HepG2 (cell line): ENCODE data around the gene ATF3. TPM values are rescaled to one million over a fixed set of nuclear protein-coding genes. Genes with fewer than 3 reads are reported as not detected.

Experiments
- ATAC-seq: fragments of 200-7000 bp; cut with Tn5 transposase; 3 replicates; pipeline ENCODE4 v1.9.1; 2020; ENCODE audit warnings: mild to moderate bottlenecking, moderate library complexity
- BruUV-seq: library from RNA; stranded (reverse); fragments of 400-500 nt; replicated peaks from 2 replicates; lab custom pipeline; 2021; lab: Mats Ljungman, UMichigan
- CTCF ChIA-PET: fragments of 300-600 bp; formaldehyde crosslinking; extraction: SDS; loops from one replicate; lab custom pipeline; 2021; ENCODE audit warnings: low total read pairs, inconsistent platforms, low intra/inter-chr PET ratio; lab: Yijun Ruan, JAX
- POLR2A ChIA-PET: fragments of 350-600 bp; sonication (Branson Sonifier 250); formaldehyde crosslinking; loops from one replicate; lab custom pipeline; 2020; ENCODE audit warnings: antibody characterized with exemption, inconsistent platforms; lab: Yijun Ruan, JAX
- DNase-seq: peaks from one replicate; pipeline ENCODE4 v3.0.0-alpha.2; 2015; ENCODE audit warnings: low spot score
- FAIRE-seq: peaks from 3 replicates; lab custom pipeline; 2011; peaks lifted over from hg19 to GRCh38; lab: Jason Lieb, UNC
- H2AFZ ChIP-seq: one replicate; pipeline ENCODE4 v1.6.1; 2011; ENCODE audit warnings: low read length, inconsistent platforms
- H3K27ac ChIP-seq: fragments of 300-600 bp; 3 replicates; pipeline ENCODE4 v1.8.0; 2011; ENCODE audit warnings: mixed run types, mild to moderate bottlenecking, mixed read lengths, low read length, inconsistent platforms; ENCODE audit not compliant: insufficient read depth; ENCODE audit errors: extremely low read length
- H3K27me3 ChIP-seq, 2 experiments: fragments of 200-600 bp in 1 of 2; 2 replicates in 1 of 2; 3 replicates in 1 of 2; pipeline versions ENCODE4 v1.6.0 to v1.8.0; 2011; ENCODE audit warnings: low read length in 2 of 2, mild to moderate bottlenecking in 2 of 2, moderate library complexity in 2 of 2, inconsistent platforms in 1 of 2; ENCODE audit not compliant: insufficient read depth in 2 of 2, control insufficient read depth in 1 of 2
- H3K36me3 ChIP-seq, 2 experiments: fragments of 200-600 bp in 1 of 2; replicated peaks in 1 of 2; 2 replicates in 1 of 2; 3 replicates in 1 of 2; pipeline versions ENCODE4 v1.5.1 to v1.8.0; 2011; ENCODE audit warnings: low read length in 2 of 2, inconsistent platforms in 1 of 2; ENCODE audit not compliant: insufficient read depth in 2 of 2, control insufficient read depth in 1 of 2
- H3K4me1 ChIP-seq: 2 replicates; pipeline ENCODE4 v1.5.1; 2012; ENCODE audit warnings: low read length, inconsistent platforms; ENCODE audit not compliant: insufficient read depth
- H3K4me2 ChIP-seq: 2 replicates; pipeline ENCODE4 v1.6.0; 2011; ENCODE audit warnings: low read depth, low read length, inconsistent platforms
- H3K4me3 ChIP-seq, 3 experiments: fragments of 200-600 bp in 1 of 3; sonication (generic), shearing (Covaris generic) in 1 of 3; replicated peaks in 1 of 3; 2 replicates each; pipeline ENCODE4 v1.5.1; 2011 to 2016; ENCODE audit warnings: low read length in 3 of 3, inconsistent platforms in 2 of 3, low read depth in 2 of 3, mild to moderate bottlenecking in 2 of 3, control low read depth in 1 of 3, mixed read lengths in 1 of 3; ENCODE audit not compliant: insufficient read depth in 1 of 3
- H3K79me2 ChIP-seq: one replicate; pipeline ENCODE4 v1.6.1; 2011; ENCODE audit warnings: low read length, inconsistent platforms; ENCODE audit not compliant: insufficient read depth
- H3K9ac ChIP-seq: 2 replicates; pipeline ENCODE4 v1.6.0; 2011; ENCODE audit warnings: mild to moderate bottlenecking, low read depth, low read length, inconsistent platforms; ENCODE audit not compliant: insufficient read depth
- H3K9me3 ChIP-seq: 2 replicates; pipeline ENCODE4 v1.5.1; 2012; ENCODE audit warnings: mild to moderate bottlenecking, low read length
- H4K20me1 ChIP-seq: 2 replicates; pipeline ENCODE4 v1.6.0; 2011; ENCODE audit warnings: inconsistent platforms, mild to moderate bottlenecking, low read length, moderate library complexity; ENCODE audit not compliant: insufficient read depth
- CREB3 ChIP-seq: sonication (generic); formaldehyde crosslinking; IDR thresholded peaks from 2 replicates; pipeline ENCODE4 v1.5.0; 2020; ENCODE audit warnings: missing genetic modification reagents
- DDIT3 ChIP-seq: sonication (generic); formaldehyde crosslinking; IDR thresholded peaks from 2 replicates; pipeline ENCODE4 v1.4.0; 2020; ENCODE audit warnings: mild to moderate bottlenecking, missing genetic modification reagents
- MEIS2 ChIP-seq: sonication (generic); formaldehyde crosslinking; IDR thresholded peaks from 2 replicates; pipeline ENCODE4 v1.9.0; 2021; ENCODE audit warnings: mild to moderate bottlenecking, missing genetic modification reagents
- NCOR1 ChIP-seq: fragments of 200-600 bp; sonication (generic); IDR thresholded peaks from 2 replicates; pipeline ENCODE4 v1.7.0; 2017; ENCODE audit warnings: antibody characterized with exemption, low read length, borderline replicate concordance
- TFDP1 ChIP-seq: IDR thresholded peaks from 2 replicates; pipeline ENCODE4 v1.6.1; 2016; ENCODE audit warnings: missing compliant biosample characterization, missing genetic modification reagents, borderline replicate concordance
- TFE3 ChIP-seq: IDR thresholded peaks from 2 replicates; pipeline ENCODE4 v1.6.1; 2016
- ZKSCAN1 ChIP-seq: fragments of 150-350 bp; IDR thresholded peaks from 2 replicates; pipeline ENCODE4 v1.6.1; 2014; ENCODE audit warnings: low read length
- ZNF350 ChIP-seq: sonication (generic); formaldehyde crosslinking; IDR thresholded peaks from 2 replicates; pipeline ENCODE4 v1.4.0; 2020; ENCODE audit warnings: mild to moderate bottlenecking, low read depth, missing genetic modification reagents, borderline replicate concordance
- ZNF430 ChIP-seq: sonication (generic); formaldehyde crosslinking; IDR thresholded peaks from 2 replicates; pipeline ENCODE4 v1.9.0; 2021; ENCODE audit warnings: mild to moderate bottlenecking, missing genetic modification reagents
- ZNF577 ChIP-seq: sonication (generic); formaldehyde crosslinking; IDR thresholded peaks from 2 replicates; pipeline ENCODE4 v1.4.0; 2020; ENCODE audit warnings: mild to moderate bottlenecking, low read depth, missing genetic modification reagents, borderline replicate concordance
- ZSCAN9 ChIP-seq: IDR thresholded peaks from 2 replicates; pipeline ENCODE4 v1.6.1; 2016; ENCODE audit warnings: borderline replicate concordance
- WGBS: methylation state at CpG from one replicate; pipeline ENCODE4 v1.1.6; 2017; ENCODE audit warnings: low lambda C conversion rate; 5-methylcytosine and 5-hydroxymethylcytosine counted together
- in situ Hi-C: cut with HindIII; loops from 2 replicates; pipeline ENCODE4 v1.10.0; 2017; ENCODE audit warnings: low pct_unique_long_range_greater_than_20kb; ENCODE audit not compliant: extremely low pct_ligation_motif_present
- intact Hi-C: fragments of 100-400 bp; cut with micrococcal nuclease; formaldehyde crosslinking; loops from one replicate; pipeline ENCODE4 v1.10.0; 2022; ENCODE audit not compliant: unreplicated experiment
- polyA plus RNA-seq, 8 experiments: library from polyadenylated mRNA; depleted of rRNA in 3 of 8; stranded (reverse) in 7 of 8; unstranded in 1 of 8; fragments of >200 nt; fragmentation: Illumina TruSeq in 4 of 8; extraction: Trizol in 4 of 8; gene quantifications; 2 replicates each; pipeline versions ENCODE4 v1.2.1 to v1.2.3, GENCODE V29; 2011 to 2016; ENCODE audit warnings: low read depth in 4 of 8, missing spikeins in 1 of 8, mixed read lengths in 1 of 8; ENCODE audit not compliant: insufficient read depth in 1 of 8
- total RNA-seq, 5 experiments: library from RNA; depleted of rRNA; stranded (reverse); fragments of >200 nt; fragmentation: Illumina TruSeq; extraction: Trizol; gene quantifications; 2 replicates each; pipeline ENCODE4 v1.2.3, GENCODE V29; 2016; ENCODE audit warnings: low read depth in 1 of 5
- TF ChIP-seq, protein P1 (sequence below): sonication (generic); formaldehyde crosslinking; IDR thresholded peaks from 2 replicates; pipeline ENCODE4 v1.9.0; 2021; ENCODE audit warnings: missing genetic modification reagents, borderline replicate concordance
- TF ChIP-seq, protein P2 (sequence below): IDR thresholded peaks from 2 replicates; pipeline ENCODE4 v1.4.0; 2020; ENCODE audit warnings: mild to moderate bottlenecking, missing genetic modification reagents

Gene ATF3
- total and polyA plus RNA-seq, 2 of the 13 experiments (the other 11 are each of a cell fraction or from before 2014, with no cell fraction given) = 5.0 to 13.0 TPM

GRCh38 chr1:212640223-212640878, 31.8 kb downstream of the ATF3 start:
- whole genome bisulfite sequencing = 10% methylated on average over 3 of the region's 3 CpGs
- Histone ChIP-seq H3K4me1 (peaks cover 11% of the 10 kb centered on the region), H4K20me1 (no peaks in the 10 kb centered on the region), H3K4me2 (no peak overlapping the region), H3K9me3 (no peaks in the 10 kb centered on the region), H3K27me3 (peaks cover 2 to 35% of the 10 kb centered on the region in 2 experiments), H3K79me2 (no peaks in the 10 kb centered on the region), H3K4me3 (no peak overlapping the region), H3K36me3 (no peaks in the 10 kb centered on the region), H3K27ac (no peak overlapping the region), H3K9ac (no peak overlapping the region), H2AFZ (no peak overlapping the region)
- FAIRE-seq (no peak), DNase-seq (no peak), ATAC-seq (no peak)
- no TSS peak for BruUV-seq
- ChIA-PET CTCF (no interaction called here), POLR2A (no interaction called here)
- in situ Hi-C loops = no loop called here
- intact Hi-C loops = no loop called here
- TF ChIP-seq ZNF430 = no peak
- TF ChIP-seq MEIS2 (CRISPR knock-in tag) = no peak
- no peak for TF ChIP-seq ZNF350 (CRISPR knock-in tag)
- no peak for TF ChIP-seq ZNF577 (CRISPR knock-in tag)
- no peak for TF ChIP-seq NCOR1
- no peak for TF ChIP-seq CREB3
- TF ChIP-seq ZKSCAN1 = no peak
- no peak for TF ChIP-seq TFDP1 (CRISPR knock-in tag)
- TF ChIP-seq, protein P1, sequence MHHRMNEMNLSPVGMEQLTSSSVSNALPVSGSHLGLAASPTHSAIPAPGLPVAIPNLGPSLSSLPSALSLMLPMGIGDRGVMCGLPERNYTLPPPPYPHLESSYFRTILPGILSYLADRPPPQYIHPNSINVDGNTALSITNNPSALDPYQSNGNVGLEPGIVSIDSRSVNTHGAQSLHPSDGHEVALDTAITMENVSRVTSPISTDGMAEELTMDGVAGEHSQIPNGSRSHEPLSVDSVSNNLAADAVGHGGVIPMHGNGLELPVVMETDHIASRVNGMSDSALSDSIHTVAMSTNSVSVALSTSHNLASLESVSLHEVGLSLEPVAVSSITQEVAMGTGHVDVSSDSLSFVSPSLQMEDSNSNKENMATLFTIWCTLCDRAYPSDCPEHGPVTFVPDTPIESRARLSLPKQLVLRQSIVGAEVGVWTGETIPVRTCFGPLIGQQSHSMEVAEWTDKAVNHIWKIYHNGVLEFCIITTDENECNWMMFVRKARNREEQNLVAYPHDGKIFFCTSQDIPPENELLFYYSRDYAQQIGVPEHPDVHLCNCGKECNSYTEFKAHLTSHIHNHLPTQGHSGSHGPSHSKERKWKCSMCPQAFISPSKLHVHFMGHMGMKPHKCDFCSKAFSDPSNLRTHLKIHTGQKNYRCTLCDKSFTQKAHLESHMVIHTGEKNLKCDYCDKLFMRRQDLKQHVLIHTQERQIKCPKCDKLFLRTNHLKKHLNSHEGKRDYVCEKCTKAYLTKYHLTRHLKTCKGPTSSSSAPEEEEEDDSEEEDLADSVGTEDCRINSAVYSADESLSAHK (CRISPR knock-in tag) = no peak
- TF ChIP-seq, protein P2, sequence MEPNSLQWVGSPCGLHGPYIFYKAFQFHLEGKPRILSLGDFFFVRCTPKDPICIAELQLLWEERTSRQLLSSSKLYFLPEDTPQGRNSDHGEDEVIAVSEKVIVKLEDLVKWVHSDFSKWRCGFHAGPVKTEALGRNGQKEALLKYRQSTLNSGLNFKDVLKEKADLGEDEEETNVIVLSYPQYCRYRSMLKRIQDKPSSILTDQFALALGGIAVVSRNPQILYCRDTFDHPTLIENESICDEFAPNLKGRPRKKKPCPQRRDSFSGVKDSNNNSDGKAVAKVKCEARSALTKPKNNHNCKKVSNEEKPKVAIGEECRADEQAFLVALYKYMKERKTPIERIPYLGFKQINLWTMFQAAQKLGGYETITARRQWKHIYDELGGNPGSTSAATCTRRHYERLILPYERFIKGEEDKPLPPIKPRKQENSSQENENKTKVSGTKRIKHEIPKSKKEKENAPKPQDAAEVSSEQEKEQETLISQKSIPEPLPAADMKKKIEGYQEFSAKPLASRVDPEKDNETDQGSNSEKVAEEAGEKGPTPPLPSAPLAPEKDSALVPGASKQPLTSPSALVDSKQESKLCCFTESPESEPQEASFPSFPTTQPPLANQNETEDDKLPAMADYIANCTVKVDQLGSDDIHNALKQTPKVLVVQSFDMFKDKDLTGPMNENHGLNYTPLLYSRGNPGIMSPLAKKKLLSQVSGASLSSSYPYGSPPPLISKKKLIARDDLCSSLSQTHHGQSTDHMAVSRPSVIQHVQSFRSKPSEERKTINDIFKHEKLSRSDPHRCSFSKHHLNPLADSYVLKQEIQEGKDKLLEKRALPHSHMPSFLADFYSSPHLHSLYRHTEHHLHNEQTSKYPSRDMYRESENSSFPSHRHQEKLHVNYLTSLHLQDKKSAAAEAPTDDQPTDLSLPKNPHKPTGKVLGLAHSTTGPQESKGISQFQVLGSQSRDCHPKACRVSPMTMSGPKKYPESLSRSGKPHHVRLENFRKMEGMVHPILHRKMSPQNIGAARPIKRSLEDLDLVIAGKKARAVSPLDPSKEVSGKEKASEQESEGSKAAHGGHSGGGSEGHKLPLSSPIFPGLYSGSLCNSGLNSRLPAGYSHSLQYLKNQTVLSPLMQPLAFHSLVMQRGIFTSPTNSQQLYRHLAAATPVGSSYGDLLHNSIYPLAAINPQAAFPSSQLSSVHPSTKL (CRISPR knock-in tag) = no peak
- no peak for TF ChIP-seq DDIT3 (CRISPR knock-in tag)
- TF ChIP-seq TFE3 (CRISPR knock-in tag) = no peak
- TF ChIP-seq ZSCAN9 (CRISPR knock-in tag) = no peak
